GM12878 (cell line): ENCODE data around the gene SPATA1. TPM values are rescaled to one million over a fixed set of nuclear protein-coding genes. Genes with fewer than 3 reads are reported as not detected.

Source experiments
- ATAC-seq: fragments of 200-7000 bp; cut with Tn5 transposase; 3 replicates; pipeline ENCODE4 v1.9.1; 2020; ENCODE audit warnings: mild to moderate bottlenecking, moderate library complexity
- BruUV-seq: library from RNA; stranded (reverse); fragments of 400-500 nt; replicated peaks from 2 replicates; lab custom pipeline; 2021; lab: Mats Ljungman, UMichigan
- CTCF ChIA-PET: fragments of 300-600 bp; sonication (Branson Sonifier 250); formaldehyde crosslinking; extraction: SDS; loops from one replicate; lab custom pipeline; 2021; ENCODE audit warnings: inconsistent platforms; lab: Yijun Ruan, JAX
- POLR2A ChIA-PET: fragments of 350-600 bp; formaldehyde crosslinking; extraction: SDS; loops from one replicate; lab custom pipeline; 2021; ENCODE audit warnings: inconsistent platforms; lab: Charles Lee
- RAD21 ChIA-PET: fragments of 300-600 bp; sonication (Branson Sonifier 250); formaldehyde crosslinking; loops from one replicate; lab custom pipeline; 2023; ENCODE audit warnings: antibody characterized with exemption; ENCODE audit not compliant: unreplicated experiment; lab: Charles Lee
- SMC1A ChIA-PET: fragments of 300-600 bp; sonication (Branson Sonifier 250); formaldehyde crosslinking; loops from one replicate; lab custom pipeline; 2023; ENCODE audit not compliant: unreplicated experiment, uncharacterized antibody; lab: Charles Lee
- DNase-seq: peaks from one replicate; pipeline ENCODE4 v3.0.0-alpha.2; 2011; ENCODE audit warnings: low read depth, low spot score
- FAIRE-seq: peaks from 3 replicates; lab custom pipeline; 2011; peaks lifted over from hg19 to GRCh38; lab: Jason Lieb, UNC
- H2AFZ ChIP-seq: 2 replicates; pipeline ENCODE4 v1.6.0; 2011; ENCODE audit warnings: low read depth, low read length, control low read depth; ENCODE audit not compliant: control insufficient read depth
- H3K27ac ChIP-seq: 2 replicates; pipeline ENCODE4 v1.5.1; 2011; ENCODE audit warnings: control low read depth; ENCODE audit not compliant: control insufficient read depth, insufficient read depth
- H3K27me3 ChIP-seq, 2 experiments: replicated peaks in 1 of 2; 2 replicates each; pipeline versions ENCODE4 v1.6.0 to v1.6.1; 2011; ENCODE audit warnings: low read length in 1 of 2; ENCODE audit not compliant: control insufficient read depth in 2 of 2, insufficient read depth in 2 of 2
- H3K36me3 ChIP-seq, 2 experiments: 2 replicates each; pipeline ENCODE4 v1.5.1; 2011; ENCODE audit warnings: low read length in 1 of 2; ENCODE audit not compliant: control insufficient read depth in 2 of 2, insufficient read depth in 2 of 2
- H3K4me1 ChIP-seq: 2 replicates; pipeline ENCODE4 v1.6.1; 2011; ENCODE audit warnings: mild to moderate bottlenecking, low read length, moderate library complexity, mixed read lengths; ENCODE audit not compliant: control insufficient read depth, insufficient read depth
- H3K4me2 ChIP-seq: 2 replicates; pipeline ENCODE4 v1.6.0; 2011; ENCODE audit warnings: control low read depth; ENCODE audit not compliant: control insufficient read depth, insufficient read depth
- H3K4me3 ChIP-seq: fragments of 200-600 bp; sonication (generic); 2 replicates; pipeline ENCODE4 v1.5.1; 2016
- H3K79me2 ChIP-seq: 2 replicates; pipeline ENCODE4 v1.6.0; 2011; ENCODE audit warnings: low read length; ENCODE audit not compliant: control insufficient read depth, insufficient read depth
- H3K9ac ChIP-seq: 2 replicates; pipeline ENCODE4 v1.8.0; 2011; ENCODE audit warnings: low read length, control low read depth, mixed read lengths; ENCODE audit not compliant: control insufficient read depth, insufficient read depth
- H3K9me3 ChIP-seq: replicated peaks from 3 replicates; pipeline ENCODE4 v1.5.1; 2011; ENCODE audit warnings: mild to moderate bottlenecking, low read length; ENCODE audit not compliant: control insufficient read depth, insufficient read depth
- H4K20me1 ChIP-seq: 2 replicates; pipeline ENCODE4 v1.6.0; 2011; ENCODE audit not compliant: control insufficient read depth, insufficient read depth
- CBFB ChIP-seq: IDR thresholded peaks from 2 replicates; pipeline ENCODE4 v1.6.1; 2016; ENCODE audit warnings: antibody characterized with exemption, low read depth
- E4F1 ChIP-seq: fragments of 450-650 bp; IDR thresholded peaks from 2 replicates; pipeline ENCODE4 v1.6.1; 2018; ENCODE audit warnings: borderline replicate concordance, mild to moderate bottlenecking; ENCODE audit not compliant: partially characterized antibody
- GATAD2B ChIP-seq: fragments of 450-650 bp; conservative IDR thresholded peaks from 2 replicates; pipeline ENCODE4 v1.6.1; 2017; ENCODE audit warnings: low read depth, mild to moderate bottlenecking, moderate library complexity
- JUNB ChIP-seq: IDR thresholded peaks from 2 replicates; pipeline ENCODE4 v1.6.1; 2016; ENCODE audit warnings: antibody characterized with exemption, mild to moderate bottlenecking
- MTA2 ChIP-seq: fragments of 450-650 bp; IDR thresholded peaks from 2 replicates; pipeline ENCODE4 v1.6.1; 2016; ENCODE audit warnings: low read depth, mild to moderate bottlenecking, moderate library complexity
- NBN ChIP-seq: fragments of 450-650 bp; IDR thresholded peaks from 2 replicates; pipeline ENCODE4 v1.6.1; 2016
- NFIC ChIP-seq: IDR thresholded peaks from 2 replicates; pipeline ENCODE4 v1.6.1; 2012; ENCODE audit warnings: low read depth, mild to moderate bottlenecking, inconsistent platforms, low read length, moderate library complexity
- PAX8 ChIP-seq: fragments of 450-650 bp; IDR thresholded peaks from 2 replicates; pipeline ENCODE4 v1.6.1; 2017; ENCODE audit warnings: mild to moderate bottlenecking, moderate library complexity
- RCOR1 ChIP-seq: conservative IDR thresholded peaks from 2 replicates; pipeline ENCODE4 v1.6.1; 2012; ENCODE audit warnings: low read depth, low read length, improper control_type of control experiment
- RUNX3 ChIP-seq: IDR thresholded peaks from 2 replicates; pipeline ENCODE4 v1.6.1; 2012; ENCODE audit warnings: low read length, inconsistent platforms
- SIN3A ChIP-seq: IDR thresholded peaks from 2 replicates; pipeline ENCODE4 v1.6.1; 2012; ENCODE audit warnings: low read depth, low read length, improper control_type of control experiment
- SIX5 ChIP-seq: IDR thresholded peaks from 2 replicates; pipeline ENCODE4 v1.6.1; 2011; ENCODE audit warnings: mild to moderate bottlenecking, low read depth, low read length, moderate library complexity; ENCODE audit not compliant: severe bottlenecking
- SREBF2 ChIP-seq: IDR thresholded peaks from 2 replicates; pipeline ENCODE4 v1.6.1; 2012; ENCODE audit warnings: mild to moderate bottlenecking, low read length
- SUPT20H ChIP-seq: IDR thresholded peaks from 2 replicates; pipeline ENCODE4 v1.6.1; 2011; ENCODE audit warnings: low read depth, mild to moderate bottlenecking, low read length, moderate library complexity, borderline replicate concordance; ENCODE audit not compliant: control insufficient read depth
- USF2 ChIP-seq: IDR thresholded peaks from 2 replicates; pipeline ENCODE4 v1.6.1; 2011; ENCODE audit warnings: low read depth, low read length, improper control_type of control experiment, borderline replicate concordance
- ZNF207 ChIP-seq: fragments of 450-650 bp; IDR thresholded peaks from 2 replicates; pipeline ENCODE4 v1.6.1; 2014; ENCODE audit warnings: antibody characterized with exemption, mild to moderate bottlenecking, borderline replicate concordance
- WGBS: methylation state at CpG from one replicate; pipeline ENCODE4 v1.1.6; 2016; ENCODE audit warnings: low lambda C conversion rate; ENCODE audit not compliant: insufficient replicate concordance, insufficient coverage; ENCODE audit errors: missing lambda C conversion rate; 5-methylcytosine and 5-hydroxymethylcytosine counted together
- in situ Hi-C: fragments of 300-500 bp; cut with MboI; formaldehyde crosslinking; loops from 9 replicates; pipeline ENCODE4 v1.14.3; 2018; ENCODE audit warnings: mixed read lengths
- intact Hi-C: fragments of 100-400 bp; cut with micrococcal nuclease; formaldehyde crosslinking; loops from one replicate; pipeline ENCODE4 v1.14.2; 2022; ENCODE audit not compliant: unreplicated experiment
- polyA plus RNA-seq, 11 experiments: library from polyadenylated mRNA; depleted of rRNA in 4 of 11; unstranded in 6 of 11; stranded (reverse) in 5 of 11; fragments of >200 nt; fragmentation: Nextera tagmentation in 4 of 11; fragmentation: Illumina TruSeq in 1 of 11; extraction: Ambion mirVana in 4 of 11; extraction: Trizol in 1 of 11; gene quantifications; 1 replicate in 1 of 11; 2 replicates in 10 of 11; pipeline versions ENCODE4 v1.2.1 to v1.2.3, GENCODE V29; 2011 to 2016; ENCODE audit warnings: inconsistent platforms in 2 of 11, missing spikeins in 2 of 11, low read depth in 1 of 11
- total RNA-seq, 4 experiments: library from RNA; depleted of rRNA in 3 of 4; stranded (reverse); fragments of >200 nt in 3 of 4; fragmentation: Illumina TruSeq in 1 of 4; extraction: Trizol in 1 of 4; gene quantifications; 2 replicates each; pipeline versions ENCODE4 v1.2.1 to v1.2.3, GENCODE V29; 2013 to 2021

Gene SPATA1
- total and polyA plus RNA-seq, 10 of the 15 experiments (the other 5 are each of a cell fraction or from before 2014, with no cell fraction given): 0.74 to 2.4 (median 1.9) TPM

GRCh38 chr1:84538599-84538998 is 32.4 kb downstream of the SPATA1 start:
- Histone ChIP-seq H3K79me2 (no peaks in the 10 kb centered on the region), H3K27ac (no peak overlapping the region), H3K27me3 (no peaks in the 10 kb centered on the region), H3K9me3 (no peaks in the 10 kb centered on the region), H3K36me3 (peaks cover 0 to 5% of the 10 kb centered on the region in 2 experiments; a peak in 2 of 4 replicates), H3K4me2 (no peak overlapping the region), H3K4me1 (no peaks in the 10 kb centered on the region), H3K4me3 (no peak overlapping the region), H2AFZ (no peak overlapping the region), H4K20me1 (no peaks in the 10 kb centered on the region), H3K9ac (no peak overlapping the region)
- TF ChIP-seq RUNX3 (0 out of 2 replicates have a peak, but pooled peaks have one; percentile 8), PAX8 (no peak)
- ChIA-PET CTCF (interaction anchor here (1.4 kb wide), 1 partner anchor 96 kb away, joined by 7 read pairs; no protein-coding TSS in a partner anchor), RAD21 (interaction anchor here (1.1 kb wide), 1 partner anchor 34 kb away, joined by 3 read pairs; no protein-coding TSS in a partner anchor), SMC1A (interaction anchor here (0.8 kb wide), 1 partner anchor 91 kb away, joined by 3 read pairs; no protein-coding TSS in a partner anchor), POLR2A (interaction anchor here (0.6 to 1.2 kb wide), 2 partner anchors 34 to 520 kb away, joined by 3 read pairs; no protein-coding TSS in a partner anchor)
- intact Hi-C loops (no loop called here), in situ Hi-C loops (no loop called here)
- FAIRE-seq (no peak), ATAC-seq (peak; percentile 91), DNase-seq (no peak)
- BruUV-seq: no TSS peak

GRCh38 chr1:84539972-84540371 is 33.8 kb downstream of the SPATA1 start:
- ChIA-PET POLR2A (interaction anchor here (1.0 kb wide), 1 partner anchor 34 kb away, joined by 3 read pairs; the partner anchor contains the start of gene SPATA1), CTCF (interaction anchor here (0.6 to 1.5 kb wide), 9 partner anchors 11 to 324 kb away, joined by 3 to 8 read pairs (median 4); no protein-coding TSS in a partner anchor), RAD21 (no interaction called here), SMC1A (interaction anchor here (0.8 to 1.6 kb wide), 4 partner anchors 9 to 107 kb away, joined by 3 to 6 read pairs (median 4); no protein-coding TSS in a partner anchor)
- Histone ChIP-seq H4K20me1 (no peaks in the 10 kb centered on the region), H3K9me3 (no peaks in the 10 kb centered on the region), H3K27ac (no peak overlapping the region), H3K36me3 (peaks cover 0 to 5% of the 10 kb centered on the region in 2 experiments; a peak in 2 of 4 replicates), H3K79me2 (no peaks in the 10 kb centered on the region), H2AFZ (no peak overlapping the region), H3K4me2 (no peak overlapping the region), H3K4me1 (no peaks in the 10 kb centered on the region), H3K4me3 (no peak overlapping the region), H3K27me3 (no peaks in the 10 kb centered on the region), H3K9ac (no peak overlapping the region)
- intact Hi-C loops: loop anchor here (2.0 kb wide), 1 partner anchor 97 kb away; no protein-coding TSS in a partner anchor
- 96% methylated on average over 3 of the region's 3 CpGs for WGBS
- no TSS peak for BruUV-seq
- ATAC-seq: no peak
- no peak for FAIRE-seq
- in situ Hi-C loops: loop anchor here (5.0 kb wide), 1 partner anchor 98 kb away; no protein-coding TSS in a partner anchor
- DNase-seq: no peak
- no peak for TF ChIP-seq NBN
- no peak for TF ChIP-seq RCOR1
- no peak for TF ChIP-seq CBFB
- no peak for TF ChIP-seq GATAD2B
- TF ChIP-seq SIN3A: no peak
- TF ChIP-seq ZNF207: no peak
- TF ChIP-seq JUNB: no peak
- TF ChIP-seq MTA2: no peak
- no peak for TF ChIP-seq NFIC
- TF ChIP-seq SREBF2: no peak
- TF ChIP-seq E4F1: no peak
- TF ChIP-seq SIX5: no peak
- no peak for TF ChIP-seq SUPT20H
- TF ChIP-seq USF2: no peak
